GM12878 (cell line): ENCODE results near the gene PPIG. TPM values are rescaled to one million over a fixed set of nuclear protein-coding genes. Genes with fewer than 3 reads are reported as not detected.

Source experiments
- ATAC-seq: fragments of 200-7000 bp; cut with Tn5 transposase; 3 replicates; pipeline ENCODE4 v1.9.1; 2020; ENCODE audit warnings: mild to moderate bottlenecking, moderate library complexity
- BruUV-seq: library from RNA; stranded (reverse); fragments of 400-500 nt; replicated peaks from 2 replicates; lab custom pipeline; 2021; lab: Mats Ljungman, UMichigan
- CTCF ChIA-PET: fragments of 300-600 bp; sonication (Branson Sonifier 250); formaldehyde crosslinking; extraction: SDS; loops from one replicate; lab custom pipeline; 2021; ENCODE audit warnings: inconsistent platforms; lab: Yijun Ruan, JAX
- POLR2A ChIA-PET: fragments of 350-600 bp; formaldehyde crosslinking; extraction: SDS; loops from one replicate; lab custom pipeline; 2021; ENCODE audit warnings: inconsistent platforms; lab: Charles Lee
- RAD21 ChIA-PET: fragments of 300-600 bp; sonication (Branson Sonifier 250); formaldehyde crosslinking; loops from one replicate; lab custom pipeline; 2023; ENCODE audit warnings: antibody characterized with exemption; ENCODE audit not compliant: unreplicated experiment; lab: Charles Lee
- SMC1A ChIA-PET: fragments of 300-600 bp; sonication (Branson Sonifier 250); formaldehyde crosslinking; loops from one replicate; lab custom pipeline; 2023; ENCODE audit not compliant: unreplicated experiment, uncharacterized antibody; lab: Charles Lee
- DNase-seq: peaks from one replicate; pipeline ENCODE4 v3.0.0-alpha.2; 2011; ENCODE audit warnings: low read depth, low spot score
- FAIRE-seq: peaks from 3 replicates; lab custom pipeline; 2011; peaks lifted over from hg19 to GRCh38; lab: Jason Lieb, UNC
- H2AFZ ChIP-seq: 2 replicates; pipeline ENCODE4 v1.6.0; 2011; ENCODE audit warnings: low read depth, low read length, control low read depth; ENCODE audit not compliant: control insufficient read depth
- H3K27ac ChIP-seq: 2 replicates; pipeline ENCODE4 v1.5.1; 2011; ENCODE audit warnings: control low read depth; ENCODE audit not compliant: control insufficient read depth, insufficient read depth
- H3K27me3 ChIP-seq, 2 experiments: replicated peaks in 1 of 2; 2 replicates each; pipeline versions ENCODE4 v1.6.0 to v1.6.1; 2011; ENCODE audit warnings: low read length in 1 of 2; ENCODE audit not compliant: control insufficient read depth in 2 of 2, insufficient read depth in 2 of 2
- H3K36me3 ChIP-seq, 2 experiments: 2 replicates each; pipeline ENCODE4 v1.5.1; 2011; ENCODE audit warnings: low read length in 1 of 2; ENCODE audit not compliant: control insufficient read depth in 2 of 2, insufficient read depth in 2 of 2
- H3K4me1 ChIP-seq: 2 replicates; pipeline ENCODE4 v1.6.1; 2011; ENCODE audit warnings: mild to moderate bottlenecking, low read length, moderate library complexity, mixed read lengths; ENCODE audit not compliant: control insufficient read depth, insufficient read depth
- H3K4me2 ChIP-seq: 2 replicates; pipeline ENCODE4 v1.6.0; 2011; ENCODE audit warnings: control low read depth; ENCODE audit not compliant: control insufficient read depth, insufficient read depth
- H3K4me3 ChIP-seq: fragments of 200-600 bp; sonication (generic); 2 replicates; pipeline ENCODE4 v1.5.1; 2016
- H3K79me2 ChIP-seq: 2 replicates; pipeline ENCODE4 v1.6.0; 2011; ENCODE audit warnings: low read length; ENCODE audit not compliant: control insufficient read depth, insufficient read depth
- H3K9ac ChIP-seq: 2 replicates; pipeline ENCODE4 v1.8.0; 2011; ENCODE audit warnings: low read length, control low read depth, mixed read lengths; ENCODE audit not compliant: control insufficient read depth, insufficient read depth
- H3K9me3 ChIP-seq: replicated peaks from 3 replicates; pipeline ENCODE4 v1.5.1; 2011; ENCODE audit warnings: mild to moderate bottlenecking, low read length; ENCODE audit not compliant: control insufficient read depth, insufficient read depth
- H4K20me1 ChIP-seq: 2 replicates; pipeline ENCODE4 v1.6.0; 2011; ENCODE audit not compliant: control insufficient read depth, insufficient read depth
- DPF2 ChIP-seq: fragments of 450-650 bp; IDR thresholded peaks from 2 replicates; pipeline ENCODE4 v1.6.1; 2017; ENCODE audit warnings: mild to moderate bottlenecking
- EZH2 ChIP-seq: IDR thresholded peaks from 2 replicates; pipeline ENCODE4 v1.6.1; 2012; ENCODE audit warnings: low read depth, mild to moderate bottlenecking, control low read depth, inconsistent platforms, low read length, borderline replicate concordance; ENCODE audit not compliant: control insufficient read depth
- HCFC1 ChIP-seq: fragments of 150-350 bp; IDR thresholded peaks from 2 replicates; pipeline ENCODE4 v1.6.1; 2014; ENCODE audit warnings: low read length
- HDGF ChIP-seq: fragments of 450-650 bp; IDR thresholded peaks from 2 replicates; pipeline ENCODE4 v1.6.1; 2016; ENCODE audit warnings: antibody characterized with exemption
- IKZF2 ChIP-seq, 2 experiments: fragments of 450-650 bp; IDR thresholded peaks; 2 replicates each; pipeline ENCODE4 v1.6.1; 2017; ENCODE audit warnings: mild to moderate bottlenecking in 2 of 2, moderate library complexity in 2 of 2
- KDM1A ChIP-seq: fragments of 200-600 bp; sonication (generic); IDR thresholded peaks from 2 replicates; pipeline ENCODE4 v1.6.1; 2016; ENCODE audit warnings: borderline replicate concordance
- NR2C1 ChIP-seq: fragments of 450-650 bp; IDR thresholded peaks from 2 replicates; pipeline ENCODE4 v1.6.1; 2017; ENCODE audit warnings: antibody characterized with exemption, mild to moderate bottlenecking, moderate library complexity
- RELA ChIP-seq: fragments of 450-650 bp; IDR thresholded peaks from 2 replicates; pipeline ENCODE4 v1.8.0; 2014; ENCODE audit warnings: borderline replicate concordance; ENCODE audit not compliant: partially characterized antibody
- SPI1 ChIP-seq: IDR thresholded peaks from 2 replicates; pipeline ENCODE4 v1.6.1; 2011; ENCODE audit warnings: low read depth, mild to moderate bottlenecking, low read length, moderate library complexity, borderline replicate concordance; ENCODE audit not compliant: insufficient read depth
- USF1 ChIP-seq: IDR thresholded peaks from 2 replicates; pipeline ENCODE4 v1.6.1; 2011; ENCODE audit warnings: borderline replicate concordance, low read depth, mild to moderate bottlenecking, moderate library complexity, mixed read lengths, low read length; ENCODE audit not compliant: insufficient read depth; ENCODE audit errors: extremely low read length
- ZBTB11 ChIP-seq: fragments of 450-650 bp; formaldehyde crosslinking; IDR thresholded peaks from 2 replicates; pipeline ENCODE4 v1.5.0; 2022; ENCODE audit warnings: mild to moderate bottlenecking, missing genetic modification characterization
- WGBS: methylation state at CpG from one replicate; pipeline ENCODE4 v1.1.6; 2016; ENCODE audit warnings: low lambda C conversion rate; ENCODE audit not compliant: insufficient replicate concordance, insufficient coverage; ENCODE audit errors: missing lambda C conversion rate; 5-methylcytosine and 5-hydroxymethylcytosine counted together
- in situ Hi-C: fragments of 300-500 bp; cut with MboI; formaldehyde crosslinking; loops from 9 replicates; pipeline ENCODE4 v1.14.3; 2018; ENCODE audit warnings: mixed read lengths
- intact Hi-C: fragments of 100-400 bp; cut with micrococcal nuclease; formaldehyde crosslinking; loops from one replicate; pipeline ENCODE4 v1.14.2; 2022; ENCODE audit not compliant: unreplicated experiment
- polyA plus RNA-seq, 11 experiments: library from polyadenylated mRNA; depleted of rRNA in 4 of 11; unstranded in 6 of 11; stranded (reverse) in 5 of 11; fragments of >200 nt; fragmentation: Nextera tagmentation in 4 of 11; fragmentation: Illumina TruSeq in 1 of 11; extraction: Ambion mirVana in 4 of 11; extraction: Trizol in 1 of 11; gene quantifications; 1 replicate in 1 of 11; 2 replicates in 10 of 11; pipeline versions ENCODE4 v1.2.1 to v1.2.3, GENCODE V29; 2011 to 2016; ENCODE audit warnings: inconsistent platforms in 2 of 11, missing spikeins in 2 of 11, low read depth in 1 of 11
- total RNA-seq, 4 experiments: library from RNA; depleted of rRNA in 3 of 4; stranded (reverse); fragments of >200 nt in 3 of 4; fragmentation: Illumina TruSeq in 1 of 4; extraction: Trizol in 1 of 4; gene quantifications; 2 replicates each; pipeline versions ENCODE4 v1.2.1 to v1.2.3, GENCODE V29; 2013 to 2021

The PPIG gene
- total and polyA plus RNA-seq, 10 of the 15 experiments (the other 5 are each of a cell fraction or from before 2014, with no cell fraction given): 22.3 to 147 (median 95.2) TPM

- no peak for FAIRE-seq
These were observed 53.5 kb downstream of the PPIG start for GRCh38 chr2:169637620-169638019.

More at GRCh38 chr2:169637620-169638019, 53.5 kb downstream of the PPIG start:
- no TSS peak for BruUV-seq
- intact Hi-C loops (no loop called here), in situ Hi-C loops (no loop called here)
- Histone ChIP-seq H3K36me3 (peaks cover 0 to 26% of the 10 kb centered on the region in 2 experiments; a peak in 2 of 4 replicates), H2AFZ (no peak overlapping the region), H3K4me3 (no peak overlapping the region), H3K9ac (no peak overlapping the region), H3K9me3 (no peaks in the 10 kb centered on the region), H3K27ac (no peak overlapping the region), H3K79me2 (no peaks in the 10 kb centered on the region), H4K20me1 (no peaks in the 10 kb centered on the region), H3K27me3 (no peaks in the 10 kb centered on the region), H3K4me1 (no peaks in the 10 kb centered on the region), H3K4me2 (no peak overlapping the region)
- ChIA-PET CTCF (interaction anchor here (0.9 kb wide), 1 partner anchor 186 kb away, joined by 3 read pairs; no protein-coding TSS in a partner anchor), RAD21 (no interaction called here), SMC1A (interaction anchor here (1.1 kb wide), 1 partner anchor 87 kb away, joined by 3 read pairs; no protein-coding TSS in a partner anchor), POLR2A (no interaction called here)
- no peak for DNase-seq
- WGBS: 98% methylated on average over 3 of the region's 3 CpGs
- no peak for ATAC-seq
- TF ChIP-seq HCFC1 (no peak), IKZF2 (IDR thresholded peaks at IDR 0.05) (no peak), RELA (no peak), HDGF (no peak), USF1 (no peak), NR2C1 (no peak), KDM1A (no peak), DPF2 (no peak), ZBTB11 (no peak), EZH2 (no peak), SPI1 (no peak)
